Uterus (tissue), 2 donors: ENCODE measurements around the gene CPT2.

Source experiments
- CTCF ChIP-seq, 4 experiments: fragments of 200-600 bp in 2 of 4; fragments of 450-650 bp in 2 of 4; sonication (generic) in 2 of 4; IDR thresholded peaks; one replicate each; pipeline ENCODE4 v1.5.1; 2016 to 2019; ENCODE audit warnings: antibody characterized with exemption in 4 of 4, mild to moderate bottlenecking in 2 of 4, moderate library complexity in 1 of 4
- POLR2A ChIP-seq, 2 donors: fragments of 450-650 bp; IDR thresholded peaks; one replicate each; pipeline ENCODE4 v1.6.1; 2016; ENCODE audit warnings: antibody characterized with exemption in 2 of 2, mild to moderate bottlenecking in 1 of 2, moderate library complexity in 1 of 2

DNA sequence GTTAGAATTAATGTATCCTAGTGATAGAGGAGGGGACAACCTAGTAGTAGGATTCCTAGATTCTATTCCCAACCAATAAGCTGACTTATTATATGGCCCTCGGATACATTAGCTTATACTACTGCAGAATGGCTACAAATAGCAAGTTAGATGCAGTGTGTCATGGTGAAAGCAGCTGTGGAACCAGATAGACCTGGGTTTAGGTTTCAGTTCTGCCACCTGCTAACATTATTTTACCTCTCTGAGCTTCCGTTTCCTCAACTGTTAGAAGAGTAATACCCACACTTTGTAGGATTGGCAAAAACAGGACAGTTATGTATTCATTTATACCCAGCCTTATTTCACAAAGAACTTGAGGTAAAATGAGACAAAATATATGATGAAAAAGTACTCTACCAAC is 63.3 kb downstream of the CPT2 start:
- no peak for TF ChIP-seq CTCF (IDR thresholded peaks at IDR 0.05)
- TF ChIP-seq POLR2A (IDR thresholded peaks at IDR 0.05): no peak
